IPS-18c (cell line): Measurements from ENCODE around the gene MAN1C1.

Experiments
- H3K4me3 ChIP-seq: 2 replicates; pipeline ENCODE4 v1.7.0; 2013; ENCODE audit warnings: low read depth, mild to moderate bottlenecking, low read length, moderate library complexity; ENCODE audit not compliant: insufficient read depth
- H3K9me3 ChIP-seq: one replicate; pipeline ENCODE4 v1.6.1; 2013; ENCODE audit warnings: mild to moderate bottlenecking, low read length, moderate library complexity; ENCODE audit not compliant: control insufficient read depth, insufficient read depth

MAN1C1 gene

DNA sequence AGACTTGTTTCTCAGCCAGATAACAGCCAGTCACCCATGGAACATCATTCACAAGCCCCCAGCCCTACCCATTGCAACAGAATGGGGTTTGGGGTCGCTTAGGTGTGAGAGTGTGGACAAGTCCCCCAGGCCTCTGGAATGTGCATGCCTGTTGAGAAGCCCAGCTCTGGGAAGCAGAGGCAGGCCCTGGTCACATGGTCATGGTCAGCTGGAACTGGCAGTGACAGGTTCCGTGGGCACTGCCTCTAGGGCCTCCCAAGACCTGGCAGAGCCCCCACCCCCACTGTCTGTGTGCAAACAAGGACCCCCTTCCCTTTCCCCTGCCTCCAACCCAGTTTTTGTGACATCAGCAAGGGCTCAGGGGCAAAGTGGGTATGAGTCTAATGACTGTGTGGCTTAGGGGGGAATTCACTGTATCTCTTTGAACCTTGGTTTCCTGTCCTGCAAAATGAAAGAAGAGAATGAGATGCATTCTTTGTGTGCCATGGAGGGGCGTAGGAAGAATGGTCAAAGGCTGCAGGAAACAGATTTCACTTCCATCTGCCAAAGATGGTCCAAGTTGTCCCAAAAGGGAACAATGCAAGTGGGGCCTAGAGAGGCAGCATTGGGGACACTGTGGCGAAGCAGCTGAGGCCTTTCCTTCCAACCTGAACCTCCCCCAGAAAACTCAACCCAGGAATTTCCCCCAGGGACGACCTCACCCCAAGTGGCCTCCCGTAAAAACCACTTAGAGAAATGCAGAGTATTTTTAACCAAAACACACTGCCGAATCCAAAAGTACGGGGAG lies 148.7 kb downstream of the MAN1C1 start:
- Histone ChIP-seq H3K9me3 (no peaks in the 10 kb centered on the region), H3K4me3 (no peak overlapping the region)

DNA sequence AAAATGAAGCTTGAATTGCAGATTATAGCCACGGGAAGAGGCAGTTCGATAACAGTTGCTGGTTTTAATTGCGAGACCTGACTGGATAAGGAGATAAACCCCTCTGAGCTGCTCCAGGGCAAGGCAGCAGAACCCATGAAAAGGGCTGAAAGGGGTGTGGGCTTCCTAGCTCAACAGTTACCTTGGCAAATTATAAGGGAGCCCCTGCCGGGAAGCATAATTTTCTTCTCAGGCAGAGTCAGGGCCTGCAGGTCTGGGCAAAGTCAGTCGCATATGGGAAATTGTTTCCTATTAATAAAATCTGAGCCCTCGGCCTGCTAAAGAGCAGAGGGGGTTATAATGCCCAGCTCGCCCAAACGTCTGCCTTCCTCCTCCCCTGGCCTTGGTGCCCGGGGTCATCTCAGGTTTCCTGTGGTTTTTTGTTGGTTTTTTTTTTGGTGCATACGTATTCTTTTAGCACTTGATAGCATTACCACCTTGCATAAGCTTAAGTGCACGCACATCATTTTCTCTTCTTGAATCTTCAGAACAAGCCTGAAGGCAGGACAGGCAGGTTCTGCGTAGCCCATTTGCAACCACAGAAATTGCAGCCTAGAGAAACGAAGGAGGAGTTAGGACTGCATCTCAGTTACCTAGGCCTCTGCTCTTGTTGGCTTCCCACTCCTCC lies 149.5 kb downstream of the MAN1C1 start:
- H3K4me3 ChIP-seq = no peak overlapping the region

GRCh38 chr1:25766721-25767436 lies 150.3 kb downstream of the MAN1C1 start:
- no peaks in the 10 kb centered on the region for H3K9me3 ChIP-seq
- no peak overlapping the region for H3K4me3 ChIP-seq

More for the DNA sequence above, 149.5 kb downstream of the MAN1C1 start:
- no peaks in the 10 kb centered on the region for H3K9me3 ChIP-seq

- H3K4me3 ChIP-seq = no peak overlapping the region
- H3K9me3 ChIP-seq = no peaks in the 10 kb centered on the region
These were observed 150.8 kb downstream of the MAN1C1 start for GRCh38 chr1:25767437-25767770.

GRCh38 chr1:25768999-25769398 lies 152.4 kb downstream of the MAN1C1 start:
- H3K9me3 ChIP-seq = no peaks in the 10 kb centered on the region
- no peak overlapping the region for H3K4me3 ChIP-seq

GRCh38 chr1:25769625-25770383 lies 153.2 kb downstream of the MAN1C1 start:
- H3K4me3 ChIP-seq = no peak overlapping the region
- no peaks in the 10 kb centered on the region for H3K9me3 ChIP-seq

- Histone ChIP-seq H3K9me3 (no peaks in the 10 kb centered on the region), H3K4me3 (no peak overlapping the region)
These were observed 154.1 kb downstream of the MAN1C1 start for GRCh38 chr1:25770541-25771220.

DNA sequence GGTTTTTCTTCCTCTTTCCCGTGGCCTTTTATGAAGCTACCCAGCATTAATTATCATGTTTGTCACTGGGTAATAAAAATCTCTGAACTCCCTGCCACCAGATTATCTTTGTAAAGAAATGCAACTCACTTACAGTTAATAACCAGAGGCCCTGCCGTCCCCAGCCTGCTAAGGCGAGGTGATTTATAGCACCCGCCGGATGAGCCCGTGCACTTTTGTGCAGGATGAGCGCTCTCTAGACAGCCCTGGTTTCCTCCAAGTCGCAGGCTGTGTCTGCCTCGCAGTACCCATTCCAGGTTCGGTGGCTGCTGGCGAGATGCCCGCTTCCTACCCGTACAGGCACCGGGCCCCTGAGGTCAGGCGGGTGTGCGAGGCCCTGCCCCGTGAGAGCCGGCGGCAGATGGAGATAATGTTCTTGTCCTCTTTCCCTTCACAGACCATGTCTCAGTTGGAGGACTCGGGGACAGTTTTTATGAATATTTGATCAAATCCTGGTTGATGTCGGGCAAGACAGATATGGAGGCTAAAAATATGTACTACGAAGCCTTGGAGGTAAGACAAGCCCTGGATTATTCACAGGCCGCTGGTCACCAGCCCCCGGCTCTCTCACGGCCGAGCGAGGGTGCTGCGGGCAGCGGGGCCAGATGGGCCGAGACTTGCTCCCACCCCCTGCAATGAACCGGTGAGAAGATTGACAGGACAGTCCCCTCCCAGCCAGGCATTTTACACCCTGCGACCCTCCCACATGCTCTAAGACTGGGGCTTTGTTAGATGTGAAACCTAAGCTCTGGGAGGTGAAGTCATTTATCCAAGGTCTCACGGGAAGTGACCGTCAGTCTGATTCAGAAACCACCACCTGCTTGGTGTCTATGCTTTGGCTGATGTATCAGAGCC lies 154.9 kb downstream of the MAN1C1 start:
- no peaks in the 10 kb centered on the region for H3K9me3 ChIP-seq
- H3K4me3 ChIP-seq = no peak overlapping the region

GRCh38 chr1:25772164-25772563 lies 155.6 kb downstream of the MAN1C1 start:
- no peaks in the 10 kb centered on the region for H3K9me3 ChIP-seq
- H3K4me3 ChIP-seq = no peak overlapping the region

DNA sequence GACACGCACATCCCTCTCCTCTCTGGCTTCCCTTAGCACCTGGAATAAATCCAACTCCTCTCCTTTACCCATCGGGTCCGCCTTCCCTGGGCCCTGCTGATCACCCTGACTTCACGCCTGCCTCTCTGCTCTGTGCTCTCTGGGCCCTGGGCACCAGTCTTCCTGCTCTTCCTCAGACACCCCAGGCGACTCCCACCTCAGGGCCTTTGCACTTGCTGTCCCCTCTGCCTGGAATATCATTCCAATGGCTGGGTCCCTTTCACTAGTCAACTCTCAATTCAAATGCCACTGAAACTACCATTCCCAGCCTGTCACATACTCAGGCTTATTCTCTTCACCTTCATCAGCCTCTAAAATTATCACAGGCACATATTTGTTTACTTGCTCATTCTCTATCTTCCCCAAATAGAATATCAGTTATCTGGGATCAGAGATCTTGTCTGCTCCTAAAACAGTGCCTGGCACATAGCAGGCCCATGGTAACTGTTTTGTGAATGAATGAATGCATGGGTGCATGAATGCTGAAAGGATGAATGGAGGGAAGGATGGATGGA lies 156.2 kb downstream of the MAN1C1 start:
- Histone ChIP-seq H3K9me3 (no peaks in the 10 kb centered on the region), H3K4me3 (no peak overlapping the region)

- no peak overlapping the region for H3K4me3 ChIP-seq
- H3K9me3 ChIP-seq = no peaks in the 10 kb centered on the region
These were observed 157.0 kb downstream of the MAN1C1 start for GRCh38 chr1:25773441-25774125.

- no peaks in the 10 kb centered on the region for H3K9me3 ChIP-seq
- no peak overlapping the region for H3K4me3 ChIP-seq
These were observed 157.7 kb downstream of the MAN1C1 start for GRCh38 chr1:25774206-25774803.

DNA sequence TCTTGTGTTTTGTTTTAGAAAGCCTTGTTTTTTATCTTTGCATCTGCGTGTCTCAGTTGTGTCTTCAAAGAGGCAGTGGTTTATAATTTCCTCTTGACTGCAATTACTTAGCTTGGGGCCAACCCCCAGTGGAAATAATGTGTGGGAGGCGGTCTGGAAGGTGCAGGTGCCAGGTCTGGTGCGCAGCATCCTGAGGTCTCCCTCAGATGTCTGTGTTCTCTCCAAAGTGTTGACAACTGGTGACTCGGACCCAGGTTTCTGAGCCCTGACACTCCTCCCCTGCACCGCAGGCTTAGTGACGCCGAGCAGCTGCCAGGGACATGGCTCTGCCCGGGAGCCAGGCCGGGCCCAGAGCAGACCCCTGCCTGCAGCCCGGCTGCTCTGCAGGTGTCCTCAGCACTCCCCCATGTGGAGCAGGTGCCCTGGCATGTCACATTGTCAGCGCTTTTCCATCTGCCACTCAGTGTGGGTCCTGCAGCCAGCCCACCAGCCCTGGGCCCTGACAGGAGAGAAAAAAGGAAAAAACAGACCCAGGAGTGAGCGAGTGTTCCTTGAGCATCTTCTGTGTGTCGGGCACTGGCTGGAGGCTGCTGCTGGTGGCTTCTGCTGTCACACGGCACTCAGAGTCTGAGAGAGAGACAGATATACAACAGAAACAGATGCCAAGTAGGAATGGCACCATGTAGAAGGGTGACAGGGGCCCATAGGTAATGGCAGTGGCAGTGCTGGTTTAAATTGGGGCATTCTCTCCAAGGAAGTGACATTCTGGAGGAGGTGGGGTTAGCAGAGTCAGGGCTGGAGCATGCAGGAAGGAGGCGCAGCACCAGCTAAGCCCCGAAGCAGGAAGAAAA lies 158.6 kb downstream of the MAN1C1 start:
- no peak overlapping the region for H3K4me3 ChIP-seq
- H3K9me3 ChIP-seq = no peaks in the 10 kb centered on the region

DNA sequence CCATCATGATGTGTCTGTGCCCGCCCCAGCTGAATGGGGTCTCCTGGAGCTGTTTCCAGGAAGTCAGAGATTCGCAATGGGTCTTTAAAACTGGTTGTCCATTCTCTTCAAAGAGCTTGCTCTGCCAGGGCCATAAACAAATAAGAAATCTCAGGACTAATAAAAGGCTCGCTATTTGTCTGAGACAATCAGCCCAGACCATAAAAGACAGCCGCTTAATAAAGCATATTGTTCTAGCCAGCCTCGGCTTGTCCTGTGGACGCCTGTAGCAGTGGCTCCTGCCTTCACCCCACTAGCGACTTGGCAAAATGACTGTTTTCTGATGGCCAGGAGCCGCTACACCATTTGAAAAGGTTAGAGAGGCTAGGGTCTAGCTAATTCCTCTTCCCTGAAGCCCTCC lies 162.8 kb downstream of the MAN1C1 start:
- Histone ChIP-seq H3K9me3 (no peaks in the 10 kb centered on the region), H3K4me3 (no peak overlapping the region)
